NCI-H187 treated with DMSO at 0.1 percent for 48 hours (cell line): ENCODE results near the gene GREB1L.
"Not testable (repeated sequence)": the region's sequence is repeated elsewhere in the genome, so short reads cannot be mapped to it uniquely, and the experiment has no call there.

ENCODE experiments used
- DNase-seq: peaks from one replicate; lab custom pipeline; 2025; lab: John Stamatoyannopoulos, UW

GREB1L gene

DNA sequence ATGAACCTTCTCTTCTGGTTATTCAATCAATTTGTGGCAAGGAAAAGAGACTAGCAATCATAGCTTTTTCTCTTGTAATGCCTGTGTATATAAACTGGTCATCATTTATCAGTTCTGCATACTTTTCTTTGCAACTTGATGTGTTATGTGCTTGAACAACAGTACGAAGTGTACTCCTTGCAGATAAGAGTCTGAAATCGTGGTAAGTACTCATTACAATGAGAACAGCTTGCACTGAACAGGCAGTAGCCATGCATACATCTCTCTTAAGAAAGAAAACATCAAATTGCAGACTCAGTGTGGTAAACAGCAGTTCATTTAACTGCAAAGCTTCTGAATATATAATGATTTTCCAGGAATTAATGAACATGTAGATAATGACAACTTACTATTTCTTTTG lies 64.3 kb downstream of the GREB1L start:
- DNase-seq, result no peak

DNA sequence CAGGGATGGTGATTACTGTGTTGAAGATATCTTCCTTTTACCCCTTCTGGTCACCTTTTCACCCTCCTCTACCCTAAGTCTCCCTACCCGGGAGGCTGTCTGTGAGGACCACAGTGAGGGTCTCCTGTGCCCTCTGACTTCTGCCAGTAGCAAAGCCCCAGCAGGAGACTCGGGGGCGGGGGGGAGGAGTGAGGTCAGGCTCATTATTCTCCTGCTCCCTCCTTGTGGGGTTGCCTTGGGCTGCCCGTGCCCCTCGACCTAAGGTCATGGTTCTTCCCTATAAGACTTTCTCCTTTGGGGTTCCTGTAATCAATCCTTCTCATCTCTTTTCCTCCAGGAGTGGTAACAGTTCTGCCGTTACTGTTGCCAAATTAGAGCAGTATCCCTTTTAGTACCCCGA lies 65.5 kb downstream of the GREB1L start:
- DNase-seq, result no peak

DNA sequence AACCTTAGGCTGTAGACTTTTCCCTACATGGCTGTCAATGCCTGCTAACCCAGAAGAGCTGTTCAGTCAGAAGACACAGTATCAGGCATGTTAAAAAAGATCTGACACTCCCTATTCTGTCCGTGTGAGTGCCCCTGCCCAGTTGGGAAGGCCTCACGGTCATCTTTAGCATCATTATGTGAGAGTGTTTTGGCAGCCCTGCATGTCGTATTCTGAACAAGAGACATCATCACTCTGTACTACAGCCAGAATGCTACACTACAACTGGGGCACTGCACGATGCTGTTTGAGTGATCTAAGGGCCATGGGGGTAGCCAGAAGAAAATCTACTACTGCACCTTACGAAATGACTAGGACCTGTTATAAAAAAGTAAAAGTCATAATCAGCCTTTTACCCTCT lies 67.2 kb downstream of the GREB1L start:
- no peak for DNase-seq

DNA sequence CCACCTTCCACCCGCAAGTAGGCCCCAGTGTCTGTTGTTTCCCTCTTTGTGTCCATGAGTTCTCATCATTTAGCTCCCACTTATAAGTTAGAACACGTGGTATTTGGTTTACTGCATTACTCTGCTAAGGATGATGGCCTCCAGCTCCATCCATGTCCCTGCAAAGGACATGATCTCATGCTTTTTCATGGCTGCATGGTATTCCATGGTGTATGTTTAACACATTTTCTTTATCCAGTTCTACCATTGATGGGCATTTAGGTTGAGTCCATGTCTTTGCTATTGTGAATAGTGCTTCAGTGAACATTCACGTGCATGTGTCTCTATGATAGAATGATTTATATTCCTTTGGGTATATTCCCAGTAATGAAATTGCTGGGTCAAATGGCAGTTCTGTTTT lies 69.9 kb downstream of the GREB1L start:
- DNase-seq, result not testable (repeated sequence)

DNA sequence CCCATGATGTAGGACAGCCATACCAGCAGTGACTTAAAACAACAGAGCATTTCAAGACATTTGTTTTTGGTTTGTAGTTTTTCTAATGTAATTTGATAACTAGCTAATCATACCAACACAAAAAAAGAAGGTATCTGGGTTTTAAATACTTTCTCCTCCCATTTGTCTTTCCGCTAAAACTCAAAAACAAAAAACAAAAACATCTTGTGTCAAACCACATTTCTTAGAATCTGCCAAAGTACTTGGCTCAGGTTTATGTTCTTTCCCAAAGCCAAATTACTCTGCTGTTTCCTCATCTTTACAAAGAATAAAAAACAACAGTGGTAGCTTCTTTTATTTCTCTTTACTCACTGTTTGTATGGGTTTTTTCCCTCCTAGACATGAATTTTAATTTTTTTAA lies 71.5 kb downstream of the GREB1L start:
- DNase-seq, result no peak

DNA sequence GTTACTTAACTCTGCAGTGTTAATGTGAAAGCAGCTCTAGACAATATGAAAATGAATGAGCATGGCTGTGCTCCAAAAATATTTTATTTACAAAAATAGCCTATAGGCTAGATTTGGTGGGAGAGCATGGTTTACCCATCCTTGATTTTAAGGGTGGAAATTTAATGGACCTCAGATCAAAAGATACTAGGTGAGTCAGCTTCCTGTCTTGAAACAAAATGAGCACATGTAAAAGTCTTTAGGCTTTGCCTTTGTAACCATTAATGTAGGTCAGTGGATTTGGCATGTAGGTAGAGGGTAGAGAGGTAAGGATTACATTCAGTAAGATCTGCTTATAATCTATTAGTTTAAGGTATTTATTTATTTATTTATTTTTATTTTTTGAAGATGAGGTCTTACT lies 72.7 kb downstream of the GREB1L start:
- no peak for DNase-seq

DNA sequence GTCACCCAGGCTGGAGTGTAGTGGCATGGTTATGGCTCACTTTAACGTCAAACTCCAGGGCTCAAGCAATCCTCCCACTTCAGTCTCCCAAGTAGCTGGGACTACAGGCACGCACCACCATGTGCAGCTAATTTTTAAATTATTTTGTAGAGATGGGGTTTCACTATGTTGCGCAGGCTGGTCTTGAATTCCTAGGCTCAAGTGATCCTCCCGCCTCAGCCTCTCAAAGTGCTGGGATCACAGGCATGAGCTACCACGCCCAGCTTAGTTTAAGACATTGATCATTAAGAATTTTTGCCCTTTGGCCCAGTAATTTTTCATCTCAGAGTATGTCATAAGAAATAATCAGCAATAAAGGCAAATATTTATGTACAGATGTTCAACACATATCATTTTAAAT lies 73.1 kb downstream of the GREB1L start:
- DNase-seq, result not testable (repeated sequence)

DNA sequence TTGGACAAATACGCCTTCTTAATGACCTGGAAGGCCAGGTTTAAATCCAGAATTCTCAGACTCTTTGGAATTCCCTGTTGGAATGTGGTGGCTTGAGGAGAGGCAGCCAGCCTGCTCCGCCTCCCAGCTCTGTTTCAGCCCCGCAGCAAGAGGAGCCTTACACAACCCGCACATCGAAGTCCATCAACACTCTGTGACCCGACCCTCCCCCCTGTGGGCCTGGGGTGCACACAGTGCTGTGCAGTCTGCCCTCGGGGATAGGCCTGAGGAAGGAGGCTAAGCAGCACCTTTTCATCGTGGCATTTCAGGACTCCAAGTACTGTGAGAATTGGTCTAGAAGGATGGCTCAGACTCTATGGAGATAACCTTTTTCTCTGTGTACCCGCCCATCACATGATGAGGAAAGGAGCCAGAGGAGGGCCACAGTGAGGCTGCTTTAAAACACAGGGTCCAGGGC lies 73.7 kb downstream of the GREB1L start:
- DNase-seq, result no peak

DNA sequence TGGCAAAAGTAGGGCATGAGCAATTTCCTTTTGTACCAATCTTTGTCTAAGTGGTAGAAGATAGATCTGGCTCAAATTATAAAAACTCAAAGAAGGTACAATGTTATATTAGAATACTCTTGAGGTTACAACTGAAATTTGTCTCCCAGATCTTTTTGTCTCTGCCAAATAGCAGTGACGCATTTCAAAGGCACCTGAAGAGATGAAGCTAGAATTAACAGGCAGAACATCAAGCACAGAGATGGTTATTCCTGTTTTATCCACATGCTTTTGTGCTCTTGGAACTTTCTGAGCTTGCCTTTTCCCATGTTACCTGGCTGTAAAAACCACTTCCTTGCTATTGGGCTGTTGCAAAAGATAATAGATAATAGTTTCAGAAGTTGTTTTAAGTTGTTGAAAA lies 74.3 kb downstream of the GREB1L start:
- DNase-seq, result no peak

DNA sequence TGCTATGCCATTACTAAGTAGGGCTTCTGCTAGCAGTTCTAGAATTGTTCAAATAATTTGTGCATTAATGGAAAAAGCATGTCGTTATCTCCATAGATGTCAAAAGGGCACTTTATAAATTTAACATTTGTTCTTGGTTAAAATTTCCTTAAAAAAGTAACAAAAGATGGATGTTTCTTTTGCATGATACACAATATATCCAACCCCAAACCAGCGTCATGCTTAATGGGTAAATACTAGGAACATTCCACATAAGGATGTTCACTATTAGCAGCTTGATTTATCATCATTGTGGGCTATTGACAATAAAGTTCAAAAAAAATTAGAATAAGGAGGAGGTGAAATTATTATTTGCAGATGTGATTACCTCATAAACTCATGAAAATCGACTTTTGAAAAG lies 79.7 kb downstream of the GREB1L start:
- DNase-seq, result no peak

DNA sequence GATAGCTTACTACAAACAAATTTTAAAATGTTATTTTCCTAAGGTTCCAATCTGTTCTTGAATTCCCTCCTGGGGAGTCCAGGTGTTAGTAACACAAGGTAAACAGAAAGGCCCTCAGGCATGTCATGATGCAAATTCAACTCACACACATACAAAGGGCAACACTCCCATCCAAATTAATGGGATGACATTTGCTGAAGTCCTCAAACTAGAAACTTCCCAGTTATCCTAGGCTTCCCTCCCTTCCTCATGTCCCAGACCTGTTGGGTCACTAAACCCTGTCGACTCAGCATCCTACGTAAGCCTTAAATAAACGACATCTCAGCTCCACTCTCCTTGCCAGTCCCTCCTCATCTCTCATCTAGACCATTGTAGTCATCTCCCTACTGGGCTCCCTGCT lies 85.1 kb downstream of the GREB1L start:
- no peak for DNase-seq

DNA sequence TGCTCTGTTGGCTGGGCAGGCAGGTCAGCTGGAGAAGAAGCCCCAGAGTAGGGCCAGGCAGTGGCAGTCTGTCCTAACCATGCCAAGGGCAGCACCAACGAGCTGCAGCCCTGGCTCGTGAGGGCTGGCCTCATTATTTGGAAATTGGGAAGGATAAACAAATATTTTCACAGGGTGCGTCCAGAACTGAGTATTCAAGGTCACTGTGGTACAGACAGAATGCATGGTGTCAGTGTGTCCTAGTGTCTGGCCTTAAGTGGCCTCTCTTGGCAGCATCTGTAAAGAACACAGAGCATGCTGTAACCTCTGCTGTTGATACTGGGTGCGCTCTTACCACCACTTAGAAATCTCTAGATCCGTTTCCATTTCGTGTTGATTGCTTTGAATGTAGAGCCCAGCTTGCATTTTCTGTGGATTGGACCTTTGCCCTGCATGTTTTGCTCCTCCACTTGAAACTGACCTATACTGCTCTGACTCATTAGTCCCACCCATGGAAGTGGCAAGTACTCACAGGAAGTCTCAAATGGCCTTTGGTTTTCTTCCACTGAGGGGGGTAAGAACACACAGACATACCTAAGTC lies 88.2 kb downstream of the GREB1L start:
- no peak for DNase-seq

DNA sequence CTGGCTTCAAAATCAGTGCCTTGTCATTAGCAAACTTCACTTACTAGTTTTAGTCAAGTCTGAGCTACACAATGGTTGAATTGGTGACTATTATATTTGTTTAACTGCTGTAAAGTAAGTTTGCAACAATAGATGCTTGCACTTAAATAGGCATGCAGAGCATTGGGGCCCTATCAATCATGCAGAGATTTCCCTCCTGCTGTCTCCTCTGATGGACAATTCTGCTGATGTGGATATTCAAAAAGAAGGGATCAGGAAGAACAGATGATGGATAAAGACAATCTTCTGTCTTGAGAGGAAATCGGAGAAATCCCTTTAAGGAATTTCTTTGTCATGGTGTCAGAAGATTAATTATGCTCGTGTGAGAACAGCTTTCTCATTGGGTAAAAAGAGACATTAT lies 89.0 kb downstream of the GREB1L start:
- DNase-seq, result no peak

DNA sequence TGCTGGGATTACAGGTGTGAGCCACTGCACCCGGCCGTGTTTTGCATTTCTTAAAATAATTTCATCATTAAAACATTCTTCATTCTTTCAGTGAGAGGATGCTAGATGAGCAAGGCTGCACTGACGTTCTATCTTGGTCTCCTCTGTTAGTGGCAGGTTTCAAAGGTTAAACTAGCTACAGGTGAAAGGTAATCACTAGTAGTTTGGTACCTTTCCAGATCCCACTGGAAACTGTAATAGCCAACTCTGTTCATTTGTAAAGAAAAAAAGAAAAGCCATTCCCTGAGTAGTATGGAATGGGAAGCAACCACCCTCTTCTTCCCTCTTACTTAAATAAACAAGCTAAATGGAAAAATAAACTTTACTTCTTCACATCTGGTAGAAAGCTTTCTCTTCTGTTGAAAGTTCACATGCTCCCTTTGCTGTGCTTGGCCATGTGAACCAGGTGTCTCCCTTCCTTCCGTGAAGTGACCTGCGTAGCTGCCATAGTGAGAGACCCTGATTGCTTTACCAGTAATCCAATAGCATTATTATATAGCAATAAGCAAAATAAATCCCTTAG lies 94.0 kb downstream of the GREB1L start:
- no peak for DNase-seq

DNA sequence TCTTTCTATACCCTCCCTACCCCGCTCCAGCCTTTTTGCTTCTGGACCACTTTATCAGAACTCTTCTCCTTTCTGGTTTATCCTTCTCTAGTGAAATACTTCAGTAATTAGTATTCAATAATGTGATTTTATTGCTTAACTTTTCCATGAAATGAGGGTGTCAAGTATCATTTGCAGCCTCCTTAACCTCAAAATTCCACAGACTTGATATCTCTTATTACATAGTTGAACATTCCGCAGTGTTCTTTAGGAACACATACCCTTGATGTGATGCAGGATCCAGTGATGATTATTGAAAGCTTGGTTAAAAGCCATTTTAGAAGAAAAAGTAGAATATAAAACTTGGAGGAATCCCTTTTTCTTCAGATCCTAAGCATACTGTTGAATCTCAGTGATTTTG lies 94.8 kb downstream of the GREB1L start:
- DNase-seq, result no peak

DNA sequence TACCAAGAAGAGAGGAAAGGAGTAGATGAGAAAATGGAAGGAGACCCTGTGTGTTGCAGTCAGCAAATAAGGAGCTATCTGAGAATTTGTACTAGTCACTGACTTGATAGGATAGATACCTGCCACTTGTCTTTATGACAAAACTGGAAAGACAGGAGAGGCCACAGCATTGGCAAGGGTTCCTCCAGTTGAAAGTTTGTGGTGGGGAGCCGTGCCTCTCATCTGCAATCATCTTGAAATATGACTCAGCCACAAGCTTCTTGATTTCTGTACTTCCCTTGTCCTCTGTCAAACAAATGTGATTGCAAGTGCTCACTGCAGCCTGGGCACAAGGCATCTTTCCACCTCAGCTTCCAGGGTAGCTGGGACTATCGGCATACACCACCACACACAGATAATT lies 99.1 kb downstream of the GREB1L start:
- no peak for DNase-seq

DNA sequence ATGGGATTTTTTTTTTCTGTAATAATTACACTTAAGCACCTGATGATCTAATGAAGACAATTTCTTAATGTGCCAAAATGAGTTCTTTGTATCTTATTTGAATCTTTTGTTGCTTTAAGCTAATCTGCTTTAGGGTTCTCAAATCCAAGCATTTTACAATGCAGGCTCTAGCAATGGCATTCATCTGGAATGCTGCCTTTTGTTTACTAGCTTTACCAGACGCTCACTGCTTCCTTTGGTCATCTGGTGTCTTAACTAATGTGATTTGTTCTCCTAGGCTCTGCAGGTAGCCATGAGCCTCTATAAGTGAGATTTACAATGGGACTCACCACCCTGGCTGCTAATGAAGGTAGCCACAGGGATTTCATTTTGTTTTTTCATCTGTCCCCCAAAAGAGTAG lies 100.3 kb downstream of the GREB1L start:
- DNase-seq, result no peak

DNA sequence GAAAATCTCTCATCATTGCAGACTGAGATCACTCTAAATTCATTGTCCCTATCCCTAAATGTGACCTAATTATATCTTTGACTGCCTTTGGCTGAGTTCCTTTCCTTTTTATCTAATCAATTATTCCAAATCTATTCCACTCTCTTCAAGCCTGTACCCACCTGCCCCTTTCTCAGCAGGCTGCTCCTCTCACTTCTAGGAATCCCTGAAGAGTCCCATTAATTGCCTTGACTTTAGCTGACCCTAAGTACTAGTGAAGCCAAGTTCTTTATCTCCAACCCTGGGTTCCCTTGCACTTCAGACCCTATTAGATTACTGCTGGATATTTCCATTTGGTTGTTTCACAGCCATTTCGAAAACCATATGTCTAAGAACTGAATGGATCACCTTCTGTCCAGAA lies 102.8 kb downstream of the GREB1L start:
- no peak for DNase-seq

DNA sequence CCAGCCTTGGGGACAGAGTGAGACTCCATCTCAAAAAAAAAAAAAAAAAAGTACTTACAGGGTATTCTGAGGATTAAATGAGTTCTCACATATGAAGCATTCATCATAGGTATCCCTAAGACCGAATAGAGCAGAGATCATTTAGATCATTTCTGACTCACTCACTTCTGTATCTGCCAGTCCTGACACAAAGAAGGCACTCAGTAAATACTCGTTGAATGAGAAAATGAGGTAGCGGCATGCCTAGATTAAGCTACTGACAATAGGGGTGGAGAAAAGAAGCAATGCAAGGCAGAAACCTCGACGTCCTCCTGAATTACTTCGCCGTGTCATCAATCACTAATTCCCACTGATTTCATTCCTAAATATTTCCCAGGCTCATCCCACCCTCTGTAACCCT lies 103.8 kb downstream of the GREB1L start:
- DNase-seq, result no peak

DNA sequence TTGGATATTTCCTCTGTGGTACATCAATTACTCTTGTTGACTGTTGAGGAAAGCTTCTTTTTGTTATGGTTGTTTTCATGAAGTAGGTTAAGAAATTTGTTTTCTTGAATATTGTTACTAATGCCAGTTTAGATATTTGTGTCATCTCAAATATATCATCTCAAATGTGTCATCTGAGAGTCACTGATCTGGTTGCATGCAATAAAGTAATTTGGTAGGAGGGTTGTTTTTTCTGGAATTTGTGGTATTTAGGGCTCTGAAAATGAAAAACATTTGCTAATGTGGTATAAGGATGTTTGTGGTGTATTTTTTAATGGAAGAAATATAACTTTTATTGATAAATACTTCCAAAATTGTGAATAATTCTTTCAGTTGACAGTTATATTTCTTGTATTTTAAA lies 117.7 kb downstream of the GREB1L start:
- no peak for DNase-seq

DNA sequence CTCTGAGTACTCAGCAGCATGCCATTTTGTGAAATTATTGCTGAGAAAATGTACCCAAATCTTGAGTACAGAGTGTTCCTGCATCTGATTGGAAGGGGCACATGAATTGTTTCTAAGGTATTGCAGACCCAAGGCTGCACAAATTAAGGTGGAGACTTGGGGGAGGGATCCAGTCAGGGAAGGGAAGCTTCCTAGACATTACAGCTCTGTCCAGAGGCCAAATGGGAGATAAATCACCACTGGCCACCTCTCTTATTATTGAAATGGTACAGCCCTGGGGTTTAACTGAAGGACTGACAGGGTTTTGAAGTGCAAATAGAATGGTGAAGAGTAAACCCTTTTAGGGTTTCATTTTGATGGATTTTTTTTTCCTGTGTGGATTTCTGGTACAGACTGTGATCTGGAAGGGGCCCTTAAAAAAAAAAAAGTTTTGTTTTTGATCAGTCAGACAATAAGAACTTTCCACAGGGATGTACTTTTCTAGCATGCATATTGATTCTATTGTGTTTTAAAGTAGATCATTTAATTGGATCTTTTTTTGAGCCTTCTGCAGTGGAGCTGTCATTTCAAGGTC lies 119.4 kb downstream of the GREB1L start:
- no peak for DNase-seq

DNA sequence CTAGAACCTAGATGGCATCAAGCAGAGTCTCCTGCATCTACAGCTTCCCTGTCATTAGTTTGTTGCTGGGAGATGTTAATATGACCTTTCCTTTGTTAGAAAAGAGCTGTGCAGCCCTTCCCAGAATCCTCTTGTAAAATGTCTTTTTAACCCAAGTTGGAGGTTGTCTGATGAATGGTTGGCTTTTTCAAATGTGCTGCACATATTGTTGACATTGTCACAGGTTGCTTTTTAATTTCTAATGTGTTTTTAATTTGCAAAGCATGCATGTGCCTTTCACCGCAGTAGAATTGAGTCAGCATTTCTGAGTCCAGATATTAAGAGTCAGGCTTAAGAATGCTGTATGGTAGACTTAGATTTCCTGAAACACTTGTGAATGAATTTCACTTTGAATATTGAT lies 120.8 kb downstream of the GREB1L start:
- no peak for DNase-seq

DNA sequence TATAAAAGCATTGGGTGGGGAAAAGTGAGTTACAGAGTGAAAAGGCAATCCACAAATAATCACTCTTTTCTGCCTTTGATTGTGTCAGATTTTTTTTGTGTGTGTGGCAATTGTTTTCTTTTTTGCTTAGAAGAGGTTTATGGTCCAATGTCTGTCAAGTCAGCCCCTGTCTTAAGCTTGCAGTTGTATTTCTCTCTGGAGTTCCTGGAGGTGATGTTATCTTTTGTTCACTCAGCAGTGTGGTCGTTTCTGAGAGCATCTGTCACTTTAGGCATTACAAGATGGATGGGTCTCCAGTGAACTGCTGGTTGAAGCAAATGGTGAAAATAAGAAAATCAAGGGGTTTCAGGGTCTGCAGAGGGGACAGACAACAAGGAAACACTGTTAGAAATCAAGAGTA lies 121.3 kb downstream of the GREB1L start:
- no peak for DNase-seq

DNA sequence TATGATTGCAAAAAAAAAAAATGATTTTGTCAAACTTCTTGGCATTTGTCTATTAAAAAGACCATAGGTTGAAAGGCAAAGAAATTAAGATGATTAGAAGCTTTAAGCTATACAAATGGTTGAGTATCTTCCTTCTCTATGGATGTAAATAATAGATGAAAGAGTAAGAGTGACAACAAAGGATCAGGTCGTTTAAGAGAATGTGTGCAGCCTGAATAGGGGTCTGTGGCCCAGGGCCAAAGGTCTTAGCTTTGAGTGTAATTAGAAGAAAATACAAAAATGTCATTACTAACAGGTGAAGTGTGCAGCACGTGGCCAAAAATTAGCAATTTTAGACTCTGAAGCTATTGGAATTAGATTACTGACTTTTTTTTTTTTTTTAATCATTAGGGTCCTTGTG lies 122.4 kb downstream of the GREB1L start:
- no peak for DNase-seq
